Vagina (tissue), 2 donors: ENCODE results near the gene TIPIN. TPM values are rescaled to one million over a fixed set of nuclear protein-coding genes. Genes with fewer than 3 reads are reported as not detected.

ENCODE experiments used
- DNase-seq, 2 donors: peaks; one replicate each; pipeline ENCODE4 v3.0.0-alpha.2; 2017; ENCODE audit errors: extremely low spot score in 2 of 2
- H3K27ac ChIP-seq: fragments of 200-600 bp; sonication (generic); one replicate; pipeline ENCODE4 v1.5.1; 2019
- H3K27me3 ChIP-seq: fragments of 200-600 bp; sonication (generic); one replicate; pipeline ENCODE4 v1.5.1; 2019
- H3K36me3 ChIP-seq, 2 donors: fragments of 200-600 bp; sonication (generic); one replicate each; pipeline ENCODE4 v1.5.1; 2017 to 2019
- H3K4me1 ChIP-seq: fragments of 200-600 bp; sonication (generic); one replicate; pipeline ENCODE4 v1.5.1; 2019
- H3K4me3 ChIP-seq, 2 donors: fragments of 200-600 bp; sonication (generic); 1 replicate in 1 of 2; 2 replicates in 1 of 2; pipeline ENCODE4 v1.5.1; 2016 to 2019
- H3K9me3 ChIP-seq: fragments of 200-600 bp; sonication (generic); one replicate; pipeline ENCODE4 v1.5.1; 2019
- CTCF ChIP-seq, 3 experiments: fragments of 450-650 bp in 2 of 3; fragments of 200-600 bp in 1 of 3; sonication (generic) in 1 of 3; IDR thresholded peaks; one replicate each; pipeline ENCODE4 v1.5.1; 2017 to 2019; ENCODE audit warnings: antibody characterized with exemption in 3 of 3, mild to moderate bottlenecking in 2 of 3, moderate library complexity in 2 of 3
- POLR2A ChIP-seq, 2 donors: fragments of 450-650 bp; IDR thresholded peaks; one replicate each; pipeline ENCODE4 v1.6.1; 2017; ENCODE audit warnings: antibody characterized with exemption in 2 of 2, mild to moderate bottlenecking in 2 of 2, moderate library complexity in 2 of 2
- POLR2AphosphoS5 ChIP-seq, 2 donors: sonication (generic); formaldehyde crosslinking; IDR thresholded peaks; one replicate each; pipeline ENCODE4 v1.9.0; 2017; ENCODE audit warnings: antibody characterized with exemption in 2 of 2, mild to moderate bottlenecking in 2 of 2, low read depth in 1 of 2; ENCODE audit not compliant: insufficient read depth in 1 of 2
- intact Hi-C: fragments of 100-400 bp; cut with DNase I; formaldehyde crosslinking; loops from one replicate; pipeline ENCODE4 v1.15.1; 2023
- total RNA-seq: library from RNA; depleted of rRNA; stranded (reverse); fragments of >200 nt; gene quantifications from one replicate; pipeline ENCODE4 v1.2.3, GENCODE V29; 2016

Gene TIPIN
- total RNA-seq, 1 donor from 2014 or later, result 7.9 TPM

- Histone ChIP-seq H3K9me3 (no peaks in the 10 kb centered on the region), H3K27me3 (no peaks in the 10 kb centered on the region), H3K4me3 (no peak overlapping the region), H3K36me3 (no peaks in the 10 kb centered on the region), H3K4me1 (peaks cover 46% of the 10 kb centered on the region), H3K27ac (no peak overlapping the region)
- intact Hi-C loops, result no loop called here
- TF ChIP-seq CTCF (IDR thresholded peaks at IDR 0.05) (no peak), POLR2A (IDR thresholded peaks at IDR 0.05) (no peak), POLR2AphosphoS5 (IDR thresholded peaks at IDR 0.05; ENCODE audit: insufficient read depth in 1 of 2, low read depth in 1 of 2) (no peak)
- no peak for DNase-seq
These were observed 66.0 kb downstream of the TIPIN start for GRCh38 chr15:66290518-66290917.

GRCh38 chr15:66290007-66290406 lies 66.5 kb downstream of the TIPIN start:
- DNase-seq, result no peak
- intact Hi-C loops, result no loop called here
- Histone ChIP-seq H3K9me3 (no peaks in the 10 kb centered on the region), H3K27ac (no peak overlapping the region), H3K27me3 (no peaks in the 10 kb centered on the region), H3K4me3 (no peak overlapping the region), H3K36me3 (no peaks in the 10 kb centered on the region), H3K4me1 (peaks cover 41% of the 10 kb centered on the region)
- no peak for TF ChIP-seq POLR2AphosphoS5 (IDR thresholded peaks at IDR 0.05; ENCODE audit: insufficient read depth in 1 of 2, low read depth in 1 of 2)
- TF ChIP-seq CTCF (IDR thresholded peaks at IDR 0.05), result no peak
- no peak for TF ChIP-seq POLR2A (IDR thresholded peaks at IDR 0.05)

GRCh38 chr15:66288551-66289185 lies 67.8 kb downstream of the TIPIN start:
- intact Hi-C loops, result no loop called here
- DNase-seq, result no peak
- TF ChIP-seq POLR2A (IDR thresholded peaks at IDR 0.05), result no peak
- no peak for TF ChIP-seq POLR2AphosphoS5 (IDR thresholded peaks at IDR 0.05; ENCODE audit: insufficient read depth in 1 of 2, low read depth in 1 of 2)
- TF ChIP-seq CTCF (IDR thresholded peaks at IDR 0.05), result no peak
- Histone ChIP-seq H3K9me3 (no peaks in the 10 kb centered on the region), H3K4me3 (no peak overlapping the region), H3K27me3 (no peaks in the 10 kb centered on the region), H3K27ac (no peak overlapping the region), H3K36me3 (no peaks in the 10 kb centered on the region), H3K4me1 (peaks cover 32% of the 10 kb centered on the region)

- peaks cover 32% of the 10 kb centered on the region for H3K4me1 ChIP-seq
- H3K27me3 ChIP-seq, result no peaks in the 10 kb centered on the region
- DNase-seq, result no peak
- H3K4me3 ChIP-seq, result no peak overlapping the region
- intact Hi-C loops, result no loop called here
- TF ChIP-seq POLR2AphosphoS5 (IDR thresholded peaks at IDR 0.05; ENCODE audit: insufficient read depth in 1 of 2, low read depth in 1 of 2) (no peak), CTCF (IDR thresholded peaks at IDR 0.05) (no peak), POLR2A (IDR thresholded peaks at IDR 0.05) (no peak)
- H3K36me3 ChIP-seq, result no peaks in the 10 kb centered on the region
- H3K9me3 ChIP-seq, result no peaks in the 10 kb centered on the region
- H3K27ac ChIP-seq, result no peak overlapping the region
These were observed 68.4 kb downstream of the TIPIN start for GRCh38 chr15:66288093-66288492.

- intact Hi-C loops, result no loop called here
- H3K36me3 ChIP-seq, result no peaks in the 10 kb centered on the region
- no peak overlapping the region for H3K4me3 ChIP-seq
- H3K27me3 ChIP-seq, result no peaks in the 10 kb centered on the region
- peaks cover 28% of the 10 kb centered on the region for H3K4me1 ChIP-seq
- H3K27ac ChIP-seq, result no peak overlapping the region
- TF ChIP-seq CTCF (IDR thresholded peaks at IDR 0.05) (peak in 2 of 3 experiments; percentile 16 to 35), POLR2AphosphoS5 (IDR thresholded peaks at IDR 0.05; ENCODE audit: insufficient read depth in 1 of 2, low read depth in 1 of 2) (no peak), POLR2A (IDR thresholded peaks at IDR 0.05) (no peak)
- no peak for DNase-seq
- no peaks in the 10 kb centered on the region for H3K9me3 ChIP-seq
These were observed 68.9 kb downstream of the TIPIN start for GRCh38 chr15:66287461-66288057.
